SW480 (cell line): Measurements from ENCODE around the gene GALK1.
A peak's percentile ranks its signal among the peaks of the same experiment; 100 is the strongest.

ENCODE experiments used
- DNase-seq: peaks from one replicate; pipeline ENCODE4 v3.0.0-alpha.2; 2016; ENCODE audit warnings: low spot score

Gene GALK1

DNA sequence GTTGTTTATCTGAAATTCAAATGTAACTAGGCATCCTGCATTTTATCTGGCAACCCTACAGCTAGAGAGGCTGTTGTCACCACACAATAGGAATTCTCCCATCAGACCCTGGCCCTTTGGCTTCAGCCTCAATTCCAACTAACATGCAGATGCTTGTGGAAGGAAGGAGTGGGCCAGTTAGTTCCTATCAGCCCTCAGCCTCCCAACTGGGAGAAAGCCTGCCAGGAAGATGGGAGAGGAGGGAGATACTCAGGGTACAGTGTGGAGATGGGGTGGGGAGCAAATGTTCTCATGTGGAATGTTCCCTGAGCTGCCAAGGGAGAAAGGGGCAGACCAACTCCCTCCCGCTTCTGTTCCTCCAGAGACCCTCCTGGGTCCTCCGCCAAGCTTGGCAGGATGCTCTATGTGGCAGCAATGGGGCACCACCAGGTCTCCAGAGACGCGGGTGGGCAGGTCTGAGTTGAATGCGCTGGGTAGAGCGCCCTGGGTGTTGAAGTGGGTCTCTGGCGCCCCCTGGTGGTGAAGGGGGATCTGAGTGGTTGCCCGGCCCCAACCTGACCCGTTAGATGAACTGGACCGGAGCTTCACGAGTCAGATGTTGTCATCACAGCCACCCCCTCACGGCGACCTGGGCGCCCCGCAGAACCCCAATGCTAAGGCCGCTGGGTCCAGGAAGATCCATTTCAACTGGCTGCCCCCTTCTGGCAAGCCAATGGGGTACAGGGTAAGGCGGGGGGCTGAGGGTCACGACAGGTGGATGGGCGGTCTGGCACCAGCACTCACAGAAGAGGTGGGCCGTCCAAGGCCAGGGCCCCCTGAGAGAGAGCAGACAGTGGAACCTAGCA lies 15.2 kb downstream of the GALK1 start:
- peak; percentile 39 for DNase-seq

DNA sequence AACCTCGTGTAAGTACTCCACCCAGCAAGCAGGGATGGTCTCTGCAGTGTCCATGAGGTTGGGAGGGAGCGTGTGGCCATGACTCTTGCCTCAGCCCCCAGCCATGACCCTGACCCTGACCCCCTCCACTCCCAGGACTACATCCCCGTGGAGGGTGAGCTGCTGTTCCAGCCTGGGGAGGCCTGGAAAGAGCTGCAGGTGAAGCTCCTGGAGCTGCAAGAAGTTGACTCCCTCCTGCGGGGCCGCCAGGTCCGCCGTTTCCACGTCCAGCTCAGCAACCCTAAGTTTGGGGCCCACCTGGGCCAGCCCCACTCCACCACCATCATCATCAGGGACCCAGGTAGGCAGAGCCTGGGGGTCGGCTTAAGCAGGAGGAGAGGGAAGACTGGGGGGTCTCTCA lies 16.3 kb downstream of the GALK1 start:
- DNase-seq = no peak

DNA sequence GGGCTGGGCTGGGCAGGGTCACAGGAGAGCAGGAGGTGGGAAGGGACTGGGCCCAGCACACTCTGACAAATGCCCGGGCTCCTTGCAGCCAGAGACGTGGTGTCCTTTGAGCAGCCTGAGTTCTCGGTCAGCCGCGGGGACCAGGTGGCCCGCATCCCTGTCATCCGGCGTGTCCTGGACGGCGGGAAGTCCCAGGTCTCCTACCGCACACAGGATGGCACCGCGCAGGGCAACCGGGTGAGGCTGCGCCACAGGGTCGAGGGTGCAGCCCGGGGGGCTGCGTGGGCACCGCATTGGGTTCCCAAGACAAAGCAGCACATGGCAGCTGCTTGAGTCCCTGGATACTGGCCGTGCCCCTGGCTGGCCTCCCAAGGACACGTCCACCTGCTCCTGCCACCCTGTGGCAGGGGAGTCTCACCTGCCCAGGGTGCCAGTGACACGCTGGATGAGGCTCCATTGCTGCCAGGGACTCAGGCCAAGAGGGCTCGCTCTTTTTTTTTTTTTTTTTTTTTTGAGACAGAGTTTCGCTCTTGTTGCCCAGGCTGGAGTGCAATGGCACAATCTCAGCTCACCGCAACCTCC lies 21.3 kb downstream of the GALK1 start:
- DNase-seq = no peak

DNA sequence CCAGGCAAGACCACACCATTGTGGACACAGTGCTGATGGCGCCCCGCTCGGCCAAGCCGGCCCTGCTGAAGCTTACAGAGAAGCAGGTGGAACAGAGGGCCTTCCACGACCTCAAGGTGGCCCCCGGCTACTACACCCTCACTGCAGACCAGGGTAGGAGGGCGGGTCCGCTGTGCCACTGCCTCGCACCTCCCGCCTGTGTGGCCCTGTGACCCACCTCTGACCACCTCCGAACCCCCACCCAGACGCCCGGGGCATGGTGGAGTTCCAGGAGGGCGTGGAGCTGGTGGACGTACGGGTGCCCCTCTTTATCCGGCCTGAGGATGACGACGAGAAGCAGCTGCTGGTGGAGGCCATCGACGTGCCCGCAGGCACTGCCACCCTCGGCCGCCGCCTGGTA lies 22.7 kb downstream of the GALK1 start:
- DNase-seq = no peak

DNA sequence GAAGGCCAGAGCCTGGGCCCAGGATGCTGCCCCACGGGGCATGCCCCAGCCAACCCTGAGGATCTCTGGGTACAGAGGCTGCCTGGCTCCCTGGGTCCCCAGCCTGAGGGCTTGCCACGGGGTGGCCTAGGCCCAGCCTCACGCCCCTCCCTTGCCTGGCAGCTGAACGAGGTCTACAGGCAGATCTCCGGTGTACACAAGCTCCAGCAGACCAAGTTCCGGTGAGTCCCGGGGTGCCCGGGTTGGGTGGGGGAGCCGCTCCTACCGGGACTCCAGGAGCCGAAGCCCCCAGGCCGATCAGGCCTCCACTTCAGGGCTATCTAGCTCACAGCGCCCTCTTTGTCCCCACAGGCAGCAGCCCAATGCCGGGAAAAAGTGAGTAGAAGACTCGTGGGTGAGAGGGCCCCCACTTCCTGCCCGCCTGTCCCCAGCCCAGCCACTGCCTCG lies 24.3 kb downstream of the GALK1 start:
- DNase-seq = no peak

DNA sequence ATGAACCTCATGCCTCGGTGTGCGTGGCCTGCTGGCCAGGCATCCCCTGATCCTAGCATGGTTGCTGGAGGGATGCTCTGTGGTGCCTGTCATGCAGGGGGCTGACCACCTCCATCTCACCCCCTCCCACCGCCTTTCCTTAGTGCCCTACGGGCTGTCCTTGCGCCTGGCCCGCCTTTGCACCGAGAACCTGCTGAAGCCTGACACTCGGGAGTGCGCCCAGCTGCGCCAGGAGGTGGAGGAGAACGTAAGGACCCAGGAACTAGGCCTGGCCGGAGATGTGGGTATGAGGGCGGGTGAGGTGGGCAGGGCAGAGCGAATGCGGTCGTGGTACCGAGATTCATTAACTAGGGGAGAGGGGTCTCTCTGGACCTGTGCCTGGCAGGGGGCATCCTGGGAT lies 24.8 kb downstream of the GALK1 start:
- no peak for DNase-seq

DNA sequence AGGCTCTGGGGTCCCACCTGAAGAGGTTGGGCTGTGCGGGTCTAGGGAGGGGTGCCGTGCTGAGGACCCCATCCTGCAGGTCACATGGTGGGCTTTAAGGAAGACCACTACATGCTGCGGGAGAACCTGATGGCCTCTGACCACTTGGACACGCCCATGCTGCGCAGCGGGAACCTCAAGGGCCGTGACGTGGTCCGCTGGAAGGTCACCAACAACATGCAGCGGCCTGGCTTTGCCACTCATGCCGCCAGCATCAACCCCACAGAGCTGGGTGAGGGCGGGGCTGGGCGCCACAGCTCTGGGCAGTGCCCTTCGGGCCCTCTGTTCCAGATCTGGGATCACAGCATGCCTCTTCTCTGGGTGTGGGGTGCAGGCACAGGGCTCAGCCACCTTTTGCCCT lies 25.2 kb downstream of the GALK1 start:
- no peak for DNase-seq

DNA sequence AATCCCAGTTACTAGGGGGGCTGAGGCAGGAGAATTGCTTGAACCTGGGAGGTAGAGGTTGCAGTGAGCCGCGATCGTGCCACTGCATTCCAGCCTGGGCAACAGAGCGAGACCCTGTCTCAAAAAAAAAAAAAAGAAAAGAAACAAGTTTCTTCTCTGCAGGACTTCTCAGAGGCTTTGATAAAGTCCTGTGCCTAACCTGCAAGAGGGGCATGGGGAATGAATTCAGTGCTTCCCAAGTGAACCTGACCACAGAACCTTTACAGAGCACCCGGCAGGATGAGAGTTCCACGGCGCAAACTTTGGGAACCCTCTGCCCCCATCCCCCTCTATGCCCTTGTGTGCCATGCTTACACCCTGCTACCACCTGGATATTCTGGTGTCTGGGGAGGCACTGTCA lies 25.8 kb downstream of the GALK1 start:
- no peak for DNase-seq

DNA sequence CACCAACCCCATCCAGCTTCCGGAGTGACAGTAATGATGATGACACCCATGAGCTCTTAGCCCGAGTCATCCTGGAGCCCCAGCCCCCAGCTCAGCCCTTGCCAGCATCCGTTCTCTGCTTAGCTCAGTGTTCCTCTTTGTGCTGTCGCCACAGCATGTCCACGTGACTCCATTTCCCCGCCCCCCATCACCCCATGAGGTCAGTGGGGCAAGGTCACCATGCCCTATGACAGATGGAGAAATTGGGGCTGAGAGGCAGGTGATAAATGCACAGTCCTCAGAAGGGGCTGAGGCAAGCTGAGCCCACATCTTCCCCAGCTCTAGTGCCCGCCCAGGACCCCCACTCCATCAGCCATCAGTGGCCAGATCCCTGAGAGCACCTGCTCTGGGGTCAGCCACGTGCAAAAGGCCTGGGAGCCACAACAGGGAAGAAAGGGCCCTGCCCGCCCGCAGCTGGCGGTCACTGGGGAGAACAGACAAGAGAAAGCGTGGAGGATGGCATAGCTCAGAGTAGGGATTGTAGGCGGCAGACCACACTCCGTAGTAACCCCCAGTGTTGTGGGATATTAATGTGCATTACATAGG lies 26.7 kb downstream of the GALK1 start:
- no peak for DNase-seq

DNA sequence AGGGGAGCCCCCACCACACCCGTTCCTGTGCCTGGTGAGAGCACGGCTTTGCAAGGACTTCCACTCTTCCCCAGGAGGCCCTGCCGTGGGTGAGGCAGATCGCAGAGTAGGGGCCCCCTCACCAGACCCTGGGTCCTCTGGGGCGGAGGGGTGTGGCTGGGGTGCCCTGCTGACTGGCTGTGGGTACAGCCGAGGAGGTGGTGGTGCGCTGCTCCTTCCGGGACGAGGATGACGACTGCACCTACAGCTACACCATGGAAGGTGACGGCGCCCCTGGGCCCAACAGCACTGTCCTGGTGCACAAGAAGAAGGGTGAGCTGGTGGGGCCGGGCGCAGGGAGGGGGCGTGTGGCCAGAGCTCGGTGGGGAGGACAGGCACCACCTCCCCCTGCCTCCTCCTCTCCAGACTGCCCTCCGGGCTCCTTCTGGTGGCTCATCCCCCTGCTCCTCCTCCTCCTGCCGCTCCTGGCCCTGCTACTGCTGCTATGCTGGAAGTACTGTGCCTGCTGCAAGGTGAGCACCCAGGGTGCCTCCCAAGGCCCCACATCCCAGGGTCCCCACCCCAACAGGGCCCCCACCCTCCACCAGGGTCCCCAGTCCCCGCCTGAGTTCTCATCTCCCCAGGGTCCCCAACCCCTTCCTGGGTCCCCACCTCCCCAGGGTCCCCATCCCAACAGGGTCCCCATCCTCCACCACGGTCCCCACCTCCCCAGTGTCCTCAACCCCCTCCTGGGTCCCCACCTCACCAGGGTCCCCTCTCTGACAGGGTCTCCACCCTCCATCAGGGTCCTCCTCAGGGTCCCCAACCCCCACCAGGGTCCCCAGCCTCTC lies 27.6 kb downstream of the GALK1 start:
- DNase-seq = no peak

DNA sequence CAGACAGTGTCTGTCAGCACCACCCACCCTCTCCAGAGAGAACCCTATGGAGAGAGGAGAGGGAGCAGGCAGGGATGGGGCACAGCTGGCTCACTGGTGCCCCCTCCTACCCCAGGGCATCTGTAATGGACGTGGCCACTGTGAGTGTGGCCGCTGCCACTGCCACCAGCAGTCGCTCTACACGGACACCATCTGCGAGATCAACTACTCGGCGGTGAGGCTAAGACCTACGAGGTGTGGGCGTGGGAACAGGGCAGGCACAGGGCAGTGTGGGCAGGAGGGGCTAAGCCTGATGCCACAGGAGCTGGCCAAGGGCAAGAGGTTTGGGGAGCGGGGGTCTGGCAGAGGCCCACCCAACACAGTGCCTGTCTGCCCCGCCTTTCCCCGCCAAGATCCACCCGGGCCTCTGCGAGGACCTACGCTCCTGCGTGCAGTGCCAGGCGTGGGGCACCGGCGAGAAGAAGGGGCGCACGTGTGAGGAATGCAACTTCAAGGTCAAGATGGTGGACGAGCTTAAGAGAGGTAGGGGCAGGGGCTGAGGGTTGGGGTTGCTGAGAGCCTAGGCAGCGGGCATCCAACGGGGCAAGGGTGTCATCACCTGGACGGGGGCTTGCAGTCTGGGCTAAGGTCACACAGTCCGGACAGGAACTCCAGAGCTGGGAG lies 28.7 kb downstream of the GALK1 start:
- DNase-seq = no peak

DNA sequence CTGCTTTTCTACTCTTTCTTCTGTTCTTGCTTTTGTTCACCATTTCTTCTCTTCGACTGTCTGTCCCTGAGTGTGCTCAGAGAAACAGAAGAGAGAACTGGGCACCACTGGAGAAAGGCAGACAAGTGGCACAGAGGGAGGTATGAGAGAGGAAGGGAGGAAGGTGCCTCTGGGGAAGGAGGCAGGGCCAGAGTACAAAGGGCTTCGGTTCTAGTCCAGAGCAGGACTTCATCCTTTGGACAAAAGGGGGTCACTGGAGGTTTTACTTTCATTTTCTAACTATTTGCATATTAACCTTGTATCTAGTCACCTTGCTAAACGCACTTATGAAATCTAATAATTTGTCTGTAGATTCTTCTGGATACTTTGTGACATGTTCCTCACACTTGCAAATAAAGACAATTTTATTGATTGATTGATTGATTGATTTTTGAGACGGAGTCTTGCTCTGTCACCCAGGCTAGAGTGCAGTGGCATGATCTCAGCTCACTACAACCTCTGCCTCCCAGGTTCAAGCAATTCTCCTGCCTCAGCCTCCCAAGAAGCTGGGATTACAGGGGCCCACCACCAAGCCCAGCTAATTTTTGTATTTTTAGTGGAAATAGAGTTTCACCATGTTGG lies 30.2 kb downstream of the GALK1 start:
- no peak for DNase-seq

DNA sequence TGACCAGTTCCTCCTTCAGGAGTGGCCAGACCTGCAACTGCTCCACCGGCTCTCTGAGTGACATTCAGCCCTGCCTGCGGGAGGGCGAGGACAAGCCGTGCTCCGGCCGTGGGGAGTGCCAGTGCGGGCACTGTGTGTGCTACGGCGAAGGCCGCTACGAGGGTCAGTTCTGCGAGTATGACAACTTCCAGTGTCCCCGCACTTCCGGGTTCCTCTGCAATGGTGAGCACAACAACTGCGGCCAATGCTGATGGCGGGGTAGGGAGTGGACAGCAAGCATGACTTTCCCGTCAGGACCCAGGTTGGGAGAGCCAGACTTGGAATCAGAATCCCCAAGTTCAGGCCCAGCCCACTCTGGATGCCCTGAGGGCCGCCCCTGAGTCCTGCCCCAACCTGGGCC lies 31.5 kb downstream of the GALK1 start:
- no peak for DNase-seq

DNA sequence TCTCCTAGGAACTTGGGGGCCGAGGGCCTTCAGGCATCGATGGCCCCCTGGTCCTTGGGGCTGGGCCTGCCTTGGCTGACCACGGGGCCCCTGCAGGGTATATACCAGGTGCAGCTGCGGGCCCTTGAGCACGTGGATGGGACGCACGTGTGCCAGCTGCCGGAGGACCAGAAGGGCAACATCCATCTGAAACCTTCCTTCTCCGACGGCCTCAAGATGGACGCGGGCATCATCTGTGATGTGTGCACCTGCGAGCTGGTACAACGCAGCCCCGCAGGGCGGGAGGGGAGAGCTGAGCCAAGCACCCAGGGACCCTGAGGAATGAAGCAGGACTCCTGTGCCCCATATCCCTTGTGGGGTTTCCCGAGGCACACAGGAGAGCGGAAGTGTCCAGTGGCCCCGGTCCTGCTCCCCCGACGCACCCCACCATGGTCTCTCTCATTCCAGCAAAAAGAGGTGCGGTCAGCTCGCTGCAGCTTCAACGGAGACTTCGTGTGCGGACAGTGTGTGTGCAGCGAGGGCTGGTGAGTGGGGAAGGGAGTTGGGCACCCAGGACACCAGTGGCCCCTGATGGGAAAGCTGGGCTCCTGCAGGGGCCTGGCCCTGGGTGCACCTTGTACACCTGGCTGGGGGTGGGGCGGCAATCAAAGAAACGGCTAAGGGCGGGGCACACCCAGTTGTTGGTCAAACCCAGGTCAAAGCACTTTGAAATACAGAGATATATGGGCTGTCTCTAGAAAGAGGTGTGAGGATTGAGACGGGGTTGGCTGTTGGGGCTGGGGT lies 33.1 kb downstream of the GALK1 start:
- no peak for DNase-seq

DNA sequence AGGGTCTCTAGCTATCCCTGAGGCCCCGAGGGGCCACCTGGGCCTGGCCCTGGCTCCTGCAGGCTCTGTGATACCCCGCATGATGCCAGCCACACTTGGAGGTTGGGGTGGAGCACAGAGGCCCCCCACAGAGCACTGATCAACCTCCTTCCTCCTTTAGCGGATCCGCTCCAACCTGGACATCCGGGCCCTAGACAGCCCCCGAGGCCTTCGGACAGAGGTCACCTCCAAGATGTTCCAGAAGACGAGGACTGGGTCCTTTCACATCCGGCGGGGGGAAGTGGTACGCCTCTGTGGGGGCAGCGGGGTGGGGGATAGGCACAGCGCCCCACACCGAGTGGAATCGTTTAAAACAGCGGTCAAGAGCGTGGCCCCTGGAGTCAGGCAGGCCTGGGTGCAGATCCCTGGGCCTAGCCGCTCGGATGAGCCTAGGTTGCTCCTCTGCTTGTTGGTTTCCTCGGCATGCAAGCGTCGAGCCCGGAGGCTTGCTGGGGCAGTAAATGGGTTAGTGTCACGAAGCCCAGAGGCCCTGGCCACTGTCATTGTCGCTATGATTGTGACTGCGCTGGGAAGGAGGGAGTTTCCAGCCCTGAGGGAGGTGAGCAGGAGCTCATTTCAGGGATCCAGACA lies 33.8 kb downstream of the GALK1 start:
- no peak for DNase-seq

DNA sequence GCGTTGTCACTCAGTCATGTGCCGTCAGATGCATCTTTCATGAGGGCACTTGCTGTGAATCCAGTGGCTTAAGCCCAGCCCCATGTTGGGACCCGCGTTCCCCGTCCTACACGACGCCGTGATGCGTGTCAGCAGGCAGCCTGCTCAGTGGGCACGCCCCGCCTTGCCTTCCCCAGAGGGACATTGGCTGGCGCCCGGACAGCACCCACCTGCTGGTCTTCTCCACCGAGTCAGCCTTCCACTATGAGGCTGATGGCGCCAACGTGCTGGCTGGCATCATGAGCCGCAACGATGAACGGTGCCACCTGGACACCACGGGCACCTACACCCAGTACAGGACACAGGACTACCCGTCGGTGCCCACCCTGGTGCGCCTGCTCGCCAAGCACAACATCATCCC lies 34.9 kb downstream of the GALK1 start:
- no peak for DNase-seq

DNA sequence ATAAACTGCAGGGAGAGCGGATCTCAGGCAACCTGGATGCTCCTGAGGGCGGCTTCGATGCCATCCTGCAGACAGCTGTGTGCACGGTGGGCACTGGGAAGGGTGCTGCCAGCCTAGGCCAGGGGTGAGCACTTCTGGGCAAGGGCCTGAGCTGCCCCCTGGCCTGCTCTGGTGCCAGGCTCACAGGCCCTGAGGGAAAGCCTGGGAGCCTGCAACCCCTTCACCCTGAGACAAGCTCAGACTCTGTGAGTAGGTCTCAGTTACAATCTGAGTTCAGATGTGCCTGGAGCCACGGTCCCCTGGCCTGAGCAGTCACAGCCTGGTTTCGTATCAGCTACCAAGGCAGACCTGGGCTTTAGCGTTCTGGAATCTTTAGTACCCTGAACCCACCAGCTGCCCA lies 35.6 kb downstream of the GALK1 start:
- DNase-seq = no peak

DNA sequence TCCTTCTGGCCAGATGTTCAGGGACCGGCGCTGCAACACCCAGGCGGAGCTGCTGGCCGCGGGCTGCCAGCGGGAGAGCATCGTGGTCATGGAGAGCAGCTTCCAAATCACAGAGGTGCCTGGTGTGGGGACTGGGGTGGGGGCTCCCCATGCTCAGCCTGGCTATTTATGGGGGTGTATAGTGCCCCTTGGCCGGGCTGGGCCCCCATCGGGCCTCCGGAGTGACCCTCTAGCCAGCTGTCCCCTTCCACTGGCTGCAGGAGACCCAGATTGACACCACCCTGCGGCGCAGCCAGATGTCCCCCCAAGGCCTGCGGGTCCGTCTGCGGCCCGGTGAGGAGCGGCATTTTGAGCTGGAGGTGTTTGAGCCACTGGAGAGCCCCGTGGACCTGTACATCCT lies 37.6 kb downstream of the GALK1 start:
- no peak for DNase-seq

DNA sequence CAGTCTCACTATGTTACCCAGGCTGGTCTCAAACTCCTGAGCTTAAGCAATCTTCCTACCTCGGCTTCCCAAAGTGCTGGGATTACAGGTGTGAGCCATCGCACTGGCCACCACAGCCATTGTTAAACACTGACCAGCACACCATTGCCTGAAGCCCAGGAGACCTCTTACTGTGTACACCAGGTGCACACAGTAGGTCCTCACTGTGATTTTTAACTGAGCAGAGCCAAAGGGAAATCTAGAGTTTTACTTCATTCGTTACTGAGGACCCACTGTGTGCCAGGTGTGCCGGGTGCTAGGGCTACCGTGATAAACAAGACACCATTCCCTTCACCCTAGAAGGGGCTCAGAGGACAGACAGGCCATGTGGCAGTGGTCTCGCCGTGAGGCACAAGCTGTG lies 39.5 kb downstream of the GALK1 start:
- no peak for DNase-seq
